GM19193 (cell line): ENCODE data around the gene NFATC2.

Source experiments
- POLR2A ChIP-seq: IDR thresholded peaks from 4 replicates; pipeline ENCODE4 v1.6.1; 2011; ENCODE audit not compliant: insufficient read depth, insufficient read length; ENCODE audit errors: extremely low read depth

Gene NFATC2

GRCh38 chr20:51431321-51431720 is 111.2 kb downstream of the NFATC2 start:
- TF ChIP-seq POLR2A = no peak

- TF ChIP-seq POLR2A = no peak
Observed at GRCh38 chr20:51430198-51430950, 112.1 kb downstream of the NFATC2 start.

- TF ChIP-seq POLR2A = no peak
Observed at GRCh38 chr20:51429696-51430095, 112.8 kb downstream of the NFATC2 start.

- TF ChIP-seq POLR2A = no peak
Observed at GRCh38 chr20:51429144-51429482, 113.4 kb downstream of the NFATC2 start.

- TF ChIP-seq POLR2A = no peak
Observed at GRCh38 chr20:51428401-51429143, 113.9 kb downstream of the NFATC2 start.

- TF ChIP-seq POLR2A = no peak
Observed at GRCh38 chr20:51427651-51428291, 114.7 kb downstream of the NFATC2 start.

GRCh38 chr20:51426718-51427650 is 115.5 kb downstream of the NFATC2 start:
- TF ChIP-seq POLR2A = peak; percentile 26

- TF ChIP-seq POLR2A = no peak
Observed at GRCh38 chr20:51425347-51426106, 117.0 kb downstream of the NFATC2 start.

GRCh38 chr20:51424270-51425117 is 118.0 kb downstream of the NFATC2 start:
- TF ChIP-seq POLR2A = no peak

- no peak for TF ChIP-seq POLR2A
Observed at GRCh38 chr20:51423810-51424209, 118.7 kb downstream of the NFATC2 start.

- no peak for TF ChIP-seq POLR2A
Observed at GRCh38 chr20:51423290-51423667, 119.2 kb downstream of the NFATC2 start.

GRCh38 chr20:51422514-51423289 is 119.8 kb downstream of the NFATC2 start:
- no peak for TF ChIP-seq POLR2A
